Naive thymus-derived CD4-positive, alpha-beta T cell (primary cell): Measurements from ENCODE around the gene PPTC7. TPM values are rescaled to one million over a fixed set of nuclear protein-coding genes. Genes with fewer than 3 reads are reported as not detected.

Experiments used
- ATAC-seq: fragments of 150-1000 bp; cut with Tn5 transposase; 2 replicates; pipeline ENCODE4 v1.10.0; 2021; ENCODE audit warnings: mild to moderate bottlenecking, moderate library complexity
- CTCF ChIA-PET: fragments of 350-600 bp; sonication (Branson Sonifier 250); formaldehyde crosslinking; loops from one replicate; lab custom pipeline; 2021; ENCODE audit warnings: antibody characterized with exemption; lab: Charles Lee
- POLR2A ChIA-PET: fragments of 350-600 bp; sonication (Branson Sonifier 250); formaldehyde crosslinking; loops from one replicate; lab custom pipeline; 2021; ENCODE audit warnings: antibody characterized with exemption, inconsistent platforms; lab: Charles Lee
- DNase-seq, 9 donors: peaks; one replicate each; pipeline versions ENCODE4 v3.0.0 to v3.0.0-alpha.2; 2020 to 2022; ENCODE audit warnings: mixed read lengths in 1 of 9
- H3K27ac ChIP-seq: one replicate; pipeline ENCODE4 v1.7.0; 2013; ENCODE audit warnings: mild to moderate bottlenecking, low read depth, low read length, moderate library complexity
- H3K27me3 ChIP-seq, 2 donors: one replicate each; pipeline ENCODE4 v1.7.0; 2013; ENCODE audit warnings: low read length in 2 of 2, mild to moderate bottlenecking in 2 of 2, moderate library complexity in 2 of 2; ENCODE audit not compliant: control insufficient read depth in 2 of 2, insufficient read depth in 2 of 2
- H3K36me3 ChIP-seq, 3 experiments: 1 replicate in 2 of 3; 2 replicates in 1 of 3; pipeline ENCODE4 v1.7.0; 2013; ENCODE audit warnings: low read length in 3 of 3, mild to moderate bottlenecking in 3 of 3, moderate library complexity in 1 of 3; ENCODE audit not compliant: insufficient read depth in 3 of 3, control insufficient read depth in 2 of 3
- H3K4me1 ChIP-seq, 2 donors: one replicate each; pipeline ENCODE4 v1.7.0; 2013; ENCODE audit warnings: low read length in 2 of 2, mild to moderate bottlenecking in 2 of 2, moderate library complexity in 1 of 2; ENCODE audit not compliant: control insufficient read depth in 2 of 2, insufficient read depth in 2 of 2
- H3K4me3 ChIP-seq: 2 replicates; pipeline ENCODE4 v1.7.0; 2013; ENCODE audit warnings: mild to moderate bottlenecking, low read length
- H3K9me3 ChIP-seq, 3 experiments: 1 replicate in 2 of 3; 2 replicates in 1 of 3; pipeline ENCODE4 v1.7.0; 2013; ENCODE audit warnings: low read length in 3 of 3; ENCODE audit not compliant: control insufficient read depth in 2 of 3
- H3K27ac Mint-ChIP-seq, 9 donors: one replicate each; pipeline ENCODE4 v1.8.0; 2020 to 2022; ENCODE audit warnings: mixed read lengths in 9 of 9, mild to moderate bottlenecking in 8 of 9, moderate library complexity in 5 of 9, inconsistent platforms in 2 of 9
- H3K27me3 Mint-ChIP-seq, 5 donors: one replicate each; pipeline ENCODE4 v1.8.0; 2021 to 2022; ENCODE audit warnings: mixed read lengths in 5 of 5, mild to moderate bottlenecking in 1 of 5
- H3K36me3 Mint-ChIP-seq, 5 donors: one replicate each; pipeline ENCODE4 v1.8.0; 2020 to 2022; ENCODE audit warnings: mixed read lengths in 5 of 5, mild to moderate bottlenecking in 3 of 5, inconsistent platforms in 1 of 5
- H3K4me1 Mint-ChIP-seq, 7 donors: one replicate each; pipeline ENCODE4 v1.8.0; 2020 to 2022; ENCODE audit warnings: mixed read lengths in 7 of 7, mild to moderate bottlenecking in 3 of 7, inconsistent platforms in 1 of 7
- H3K4me3 Mint-ChIP-seq, 10 donors: one replicate each; pipeline ENCODE4 v1.8.0; 2020 to 2022; ENCODE audit warnings: mild to moderate bottlenecking in 10 of 10, mixed read lengths in 10 of 10, moderate library complexity in 6 of 10, inconsistent platforms in 2 of 10
- H3K9me3 Mint-ChIP-seq, 11 donors: one replicate each; pipeline ENCODE4 v1.8.0; 2020 to 2022; ENCODE audit warnings: mixed read lengths in 11 of 11, mild to moderate bottlenecking in 4 of 11, inconsistent platforms in 1 of 11, moderate library complexity in 1 of 11
- intact Hi-C, 2 donors: fragments of 100-400 bp; cut with micrococcal nuclease; formaldehyde crosslinking; loops; one replicate each; pipeline ENCODE4 v1.15.1; 2023
- polyA plus RNA-seq, 2 donors: library from polyadenylated mRNA; unstranded; fragments of 300-500 nt; fragmentation: Illumina TruSeq; gene quantifications; one replicate each; pipeline ENCODE4 v1.2.3, GENCODE V29; 2021
- total RNA-seq, 6 experiments: library from RNA in 5 of 6; stranded (reverse) in 5 of 6; gene quantifications; 1 replicate in 5 of 6; 2 replicates in 1 of 6; pipeline ENCODE4 v1.2.3 and lab custom pipeline; 2021 to 2026

The PPTC7 gene, protein sequence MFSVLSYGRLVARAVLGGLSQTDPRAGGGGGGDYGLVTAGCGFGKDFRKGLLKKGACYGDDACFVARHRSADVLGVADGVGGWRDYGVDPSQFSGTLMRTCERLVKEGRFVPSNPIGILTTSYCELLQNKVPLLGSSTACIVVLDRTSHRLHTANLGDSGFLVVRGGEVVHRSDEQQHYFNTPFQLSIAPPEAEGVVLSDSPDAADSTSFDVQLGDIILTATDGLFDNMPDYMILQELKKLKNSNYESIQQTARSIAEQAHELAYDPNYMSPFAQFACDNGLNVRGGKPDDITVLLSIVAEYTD
- 10 to 100 TPM; 36.7 to 43.8 (median 38.8) TPM for total RNA-seq
- 10 to 100 TPM in 1 of 2 donors, 1 to 10 TPM in 1; 9.7 to 10.7 TPM for polyA plus RNA-seq
- 49.1 reads per million, percentile 71 among the genes with 10 or more reads in this experiment for total RNA-seq (lab: John Stamatoyannopoulos, UW)

DNA sequence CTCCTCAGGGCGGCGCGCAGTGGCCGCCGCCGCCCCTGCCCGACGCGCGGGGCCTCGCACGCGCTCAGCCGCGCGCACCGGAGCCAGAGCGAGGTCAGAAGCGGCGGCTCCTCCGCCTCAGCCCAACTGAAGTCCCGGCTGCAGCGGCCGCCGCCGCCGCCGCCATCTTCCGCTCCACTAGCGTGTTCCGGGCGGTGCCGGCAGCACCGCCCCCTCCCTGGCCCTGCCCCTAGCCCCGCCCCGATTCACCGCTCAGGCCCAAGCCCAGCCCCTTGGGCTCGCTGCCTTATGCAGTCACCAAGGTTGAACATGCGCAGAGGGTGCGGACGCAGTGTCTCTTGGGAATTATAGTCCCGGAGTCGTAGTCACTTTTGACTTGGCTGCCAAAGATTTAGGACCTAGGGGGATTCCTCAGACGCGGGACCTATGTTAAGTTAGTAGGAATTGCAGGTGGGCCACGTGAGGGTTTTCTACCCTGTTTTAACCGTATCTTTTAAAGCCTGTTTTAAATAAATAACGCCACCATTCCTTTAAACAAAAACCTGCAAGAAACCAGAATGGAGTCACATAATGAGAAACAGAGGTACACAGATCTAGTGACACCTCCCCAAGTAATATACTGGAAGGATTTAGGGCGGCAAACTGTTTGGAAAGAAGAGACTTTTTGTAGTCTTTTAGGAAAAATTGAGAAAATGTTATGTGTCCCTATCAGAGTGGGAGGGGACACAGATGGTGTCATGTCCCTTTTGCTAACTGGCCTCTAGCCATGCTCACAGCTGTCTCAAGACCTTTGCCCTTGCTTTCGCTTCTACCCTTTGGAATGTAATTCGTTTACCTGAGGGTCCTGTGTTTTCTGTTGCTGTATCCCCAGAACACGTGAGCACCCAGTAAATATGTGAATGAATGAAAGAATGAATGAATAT is at the start of gene PPTC7:
Gene PPTC7 (minus strand): TSS at position 182 of the 923 bp plus-strand sequence. CDS start 287 bp downstream, outside the sequence.
- peak within 1 kb of the TSS; percentile 72 for H3K4me3 ChIP-seq
- H3K36me3 ChIP-seq = peaks cover 0 to 7% (median 0%) of the 10 kb centered on the region in 3 experiments
- intact Hi-C loops = loop anchor here (1.0 to 10.0 kb wide), 11 partner anchors 8 to 823 kb away; partner anchors contain the start of genes FAM216A (in 2 of the 2), GPN3 (in 2 of the 2), RAD9B (in 2 of the 2) and VPS29 (in 2 of the 2)
- peaks cover 53 to 74% (median 67%) of the 10 kb centered on the region in 7 donors for H3K4me1 Mint-ChIP-seq
- peak within 1 kb of the TSS; percentile 97 for H3K27ac ChIP-seq
- H3K27me3 Mint-ChIP-seq = no peaks in the 10 kb centered on the region
- ChIA-PET CTCF (no interaction called here), POLR2A (interaction anchor here (3.0 to 3.9 kb wide), 2 partner anchors 10 to 18 kb away, joined by 14 to 32 read pairs; no protein-coding TSS in a partner anchor)
- H3K4me1 ChIP-seq = peaks cover 26 to 55% of the 10 kb centered on the region in 2 donors
- H3K27ac Mint-ChIP-seq = peak within 1 kb of the TSS; percentile 93 to 97 (median 95)
- peak within 1 kb of the TSS; percentile 91 to 97 (median 95) for H3K4me3 Mint-ChIP-seq
- DNase-seq (peak; percentile 84 to 97 (median 93)), ATAC-seq (peak; percentile 98)
- no peaks in the 10 kb centered on the region for H3K9me3 ChIP-seq
- H3K27me3 ChIP-seq = no peaks in the 10 kb centered on the region
- peaks cover 0 to 21% (median 0%) of the 10 kb centered on the region in 5 donors for H3K36me3 Mint-ChIP-seq
- no peaks in the 10 kb centered on the region for H3K9me3 Mint-ChIP-seq

DNA sequence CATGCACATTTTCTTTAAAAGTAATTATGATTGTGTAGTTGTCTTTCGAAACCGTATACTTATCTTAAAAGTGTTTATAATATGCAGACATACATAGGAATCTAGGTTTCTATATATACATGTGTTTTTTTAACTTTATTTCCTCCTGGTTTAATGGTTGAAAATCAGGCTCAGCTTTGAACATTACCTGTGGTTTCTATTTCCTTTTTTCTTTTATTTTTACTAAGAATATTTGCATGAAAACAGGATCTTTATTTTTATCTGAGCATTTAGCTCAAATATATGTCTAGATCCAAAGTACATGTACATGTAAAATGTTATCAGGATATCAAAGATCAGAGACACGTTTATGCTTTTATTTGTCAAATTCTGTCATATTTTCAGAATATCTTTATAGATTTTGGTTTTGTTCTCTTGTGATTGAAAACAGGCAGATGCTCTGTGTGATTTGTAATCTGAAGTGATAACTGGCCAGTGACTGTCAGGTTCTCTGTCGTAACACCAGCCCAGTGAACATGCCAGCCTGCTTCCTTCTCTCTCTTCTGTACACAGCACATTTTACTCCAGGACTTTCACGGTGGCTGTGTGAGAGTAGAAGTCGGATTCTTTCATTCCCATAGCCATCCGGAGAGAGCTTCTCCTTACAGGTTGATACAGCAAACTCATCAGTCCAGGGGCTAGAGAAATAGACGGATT is 44.5 kb upstream of the PPTC7 start:
- no peak for ATAC-seq
- intact Hi-C loops = no loop called here
- Histone ChIP-seq H3K27me3 (no peaks in the 10 kb centered on the region), H3K27ac (peak overlapping the region; percentile 44), H3K36me3 (no peaks in the 10 kb centered on the region), H3K4me1 (peaks cover 0 to 10% of the 10 kb centered on the region in 2 donors), H3K4me3 (no peak overlapping the region), H3K9me3 (no peaks in the 10 kb centered on the region)
- ChIA-PET CTCF (interaction anchor here (0.6 to 1.2 kb wide), 4 partner anchors 27 to 115 kb away, joined by 3 to 5 read pairs (median 4); no protein-coding TSS in a partner anchor), POLR2A (interaction anchor here (0.6 to 1.4 kb wide), 8 partner anchors 8 to 1268 kb away, joined by 3 to 5 read pairs (median 4); partner anchors contain the start of genes RAD9B and VPS29)
- peak overlapping the region in 8 of 9 donors; percentile 69 to 87 (median 80) for H3K27ac Mint-ChIP-seq
- no peak for DNase-seq
- peaks cover 1 to 26% (median 18%) of the 10 kb centered on the region in 7 donors for H3K4me1 Mint-ChIP-seq
- H3K9me3 Mint-ChIP-seq = no peaks in the 10 kb centered on the region
- peak overlapping the region in 9 of 10 donors; percentile 44 to 78 (median 58) for H3K4me3 Mint-ChIP-seq
- peaks cover 0 to 12% (median 5%) of the 10 kb centered on the region in 5 donors for H3K36me3 Mint-ChIP-seq
- no peaks in the 10 kb centered on the region for H3K27me3 Mint-ChIP-seq

DNA sequence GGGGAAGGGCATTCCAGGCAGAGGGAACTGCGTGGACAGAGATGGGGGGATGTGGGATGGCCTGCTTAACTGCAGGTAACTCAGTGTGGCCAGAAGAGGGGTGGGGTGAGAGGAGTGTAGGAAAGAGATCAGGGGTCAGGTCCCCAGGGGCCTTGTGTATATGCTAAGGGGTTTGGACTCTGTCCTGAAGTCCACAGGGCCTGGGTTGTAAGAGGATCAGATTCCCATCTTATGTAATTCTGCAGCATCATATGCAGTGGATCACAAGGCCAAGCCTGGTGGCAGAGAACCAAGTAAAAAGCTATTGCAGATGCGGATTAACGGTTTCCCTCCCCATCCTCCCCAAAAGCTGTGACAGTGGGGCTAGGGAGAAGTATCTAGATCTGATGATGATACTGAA is 39.5 kb upstream of the PPTC7 start:
- intact Hi-C loops = no loop called here
- no peak for ATAC-seq
- H3K4me1 ChIP-seq = peaks cover 0 to 3% of the 10 kb centered on the region in 2 donors
- no peak overlapping the region for H3K4me3 ChIP-seq
- H3K27me3 ChIP-seq = no peaks in the 10 kb centered on the region
- Mint-ChIP-seq H3K36me3 (peaks cover 0 to 4% (median 0%) of the 10 kb centered on the region in 5 donors), H3K27me3 (no peaks in the 10 kb centered on the region), H3K4me3 (no peak overlapping the region), H3K9me3 (no peaks in the 10 kb centered on the region), H3K27ac (no peak overlapping the region), H3K4me1 (peaks cover 1 to 15% (median 10%) of the 10 kb centered on the region in 7 donors)
- ChIA-PET CTCF (interaction anchor here (0.8 to 0.9 kb wide), 2 partner anchors 10 to 71 kb away, joined by 3 read pairs; no protein-coding TSS in a partner anchor), POLR2A (interaction anchor here (1.6 kb wide), 1 partner anchor 172 kb away, joined by 5 read pairs; no protein-coding TSS in a partner anchor)
- no peak for DNase-seq
- no peaks in the 10 kb centered on the region for H3K36me3 ChIP-seq
- H3K9me3 ChIP-seq = no peaks in the 10 kb centered on the region
- H3K27ac ChIP-seq = no peak overlapping the region

DNA sequence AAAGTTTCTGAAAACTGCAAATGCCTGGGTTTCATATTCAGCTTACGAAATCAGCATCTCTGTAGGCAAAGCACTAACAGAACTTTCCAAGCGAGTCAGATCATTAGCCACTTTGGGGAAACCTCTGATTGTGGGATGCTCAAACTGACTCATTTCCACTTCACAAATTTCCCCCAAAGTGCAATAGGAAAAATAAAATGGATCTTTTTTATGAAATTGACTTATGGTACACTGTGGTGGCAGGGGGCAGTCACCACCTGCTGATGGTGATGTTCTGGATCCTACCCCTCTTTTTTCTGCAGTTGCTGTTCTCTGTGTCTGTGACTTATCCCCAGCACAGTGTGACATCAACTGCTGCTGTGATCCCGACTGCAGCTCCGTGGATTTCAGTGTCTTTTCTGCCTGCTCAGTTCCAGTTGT is 36.4 kb upstream of the PPTC7 start:
- Histone ChIP-seq H3K27ac (no peak overlapping the region), H3K9me3 (no peaks in the 10 kb centered on the region), H3K36me3 (no peaks in the 10 kb centered on the region), H3K4me1 (peaks cover under 1 to 1% of the 10 kb centered on the region in 2 donors), H3K27me3 (no peaks in the 10 kb centered on the region), H3K4me3 (no peak overlapping the region)
- Mint-ChIP-seq H3K4me3 (no peak overlapping the region), H3K27ac (no peak overlapping the region), H3K9me3 (no peaks in the 10 kb centered on the region), H3K27me3 (no peaks in the 10 kb centered on the region), H3K4me1 (peaks cover 0 to 11% (median under 1%) of the 10 kb centered on the region in 7 donors), H3K36me3 (peaks cover 0 to 4% (median 0%) of the 10 kb centered on the region in 5 donors)
- CTCF ChIA-PET = interaction anchor here (0.7 to 1.9 kb wide), 3 partner anchors 25 to 78 kb away, joined by 3 to 13 read pairs (median 3); no protein-coding TSS in a partner anchor
- ATAC-seq = no peak
- peak in 2 of 9 donors; percentile 15 to 26 for DNase-seq
- POLR2A ChIA-PET = no interaction called here
- intact Hi-C loops = loop anchor here (1.0 to 10.0 kb wide), 3 partner anchors 79 to 1525 kb away; partner anchors contain the start of genes ALKBH2 (in 1 of the 2) and UNG (in 1 of the 2)

DNA sequence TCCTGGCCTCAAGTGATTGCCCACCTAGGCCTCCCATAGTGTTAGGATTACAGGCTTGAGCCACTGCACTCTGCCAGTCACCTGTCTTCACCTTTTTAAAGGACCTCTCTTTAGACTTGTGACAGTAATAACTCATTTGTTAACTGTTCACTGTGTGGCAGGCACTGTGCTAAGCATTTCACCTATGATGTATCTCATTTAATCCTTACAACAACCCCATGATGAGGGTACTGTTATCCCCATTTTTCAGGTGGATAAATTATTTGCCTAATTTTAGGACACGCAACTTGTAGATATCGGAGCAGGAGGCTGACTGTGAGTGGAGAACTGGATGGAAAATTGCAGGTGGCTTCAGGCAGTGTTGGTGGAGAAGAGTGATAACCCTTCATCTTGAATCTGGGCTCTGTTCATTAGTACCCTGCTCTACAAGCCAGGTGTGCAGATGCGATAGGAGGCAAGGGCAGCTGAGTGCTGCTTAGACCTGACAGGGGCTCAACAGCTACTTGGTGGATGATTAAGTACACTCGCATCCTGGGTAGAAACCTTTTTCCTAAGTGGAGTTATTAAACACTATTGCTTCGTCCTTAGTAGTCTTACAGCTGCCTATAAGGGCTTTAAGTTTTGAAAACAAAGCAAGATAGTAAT is 33.5 kb upstream of the PPTC7 start:
- no peaks in the 10 kb centered on the region for H3K36me3 Mint-ChIP-seq
- Histone ChIP-seq H3K9me3 (no peaks in the 10 kb centered on the region), H3K4me1 (peaks cover 4 to 6% of the 10 kb centered on the region in 2 donors), H3K27me3 (no peaks in the 10 kb centered on the region), H3K36me3 (peaks cover 0 to 3% (median 0%) of the 10 kb centered on the region in 3 experiments), H3K4me3 (no peak overlapping the region), H3K27ac (no peak overlapping the region)
- no peaks in the 10 kb centered on the region for H3K9me3 Mint-ChIP-seq
- intact Hi-C loops = loop anchor here in 1 of 2 donors (10.0 kb wide), 1 partner anchor 1522 kb away; the partner anchor contains the start of genes ALKBH2 and UNG
- H3K27ac Mint-ChIP-seq = peak overlapping the region in 1 of 9 donors; percentile 17
- ATAC-seq (no peak), DNase-seq (no peak)
- H3K27me3 Mint-ChIP-seq = no peaks in the 10 kb centered on the region
- POLR2A ChIA-PET = interaction anchor here (0.6 to 1.0 kb wide), 3 partner anchors 73 to 843 kb away, joined by 3 to 4 read pairs (median 3); partner anchors contain the start of gene VPS29
- no peak overlapping the region for H3K4me3 Mint-ChIP-seq
- CTCF ChIA-PET = interaction anchor here (0.6 to 1.1 kb wide), 4 partner anchors 11 to 81 kb away, joined by 4 to 8 read pairs (median 4); no protein-coding TSS in a partner anchor
- peaks cover 0 to 14% (median 4%) of the 10 kb centered on the region in 7 donors for H3K4me1 Mint-ChIP-seq
